Liver (tissue), 9 donors: ENCODE measurements around the gene MAP4K3. TPM values are rescaled to one million over a fixed set of nuclear protein-coding genes. Genes with fewer than 3 reads are reported as not detected.

Experiments used
- DNase-seq: peaks from one replicate; pipeline ENCODE4 v3.0.0-alpha.2; 2017; ENCODE audit warnings: low spot score
- H3K27ac ChIP-seq, 2 donors: one replicate each; pipeline ENCODE4 v1.7.0; 2013; ENCODE audit warnings: inconsistent platforms in 2 of 2, low read length in 2 of 2, control low read depth in 1 of 2, low read depth in 1 of 2, mild to moderate bottlenecking in 1 of 2
- H3K27me3 ChIP-seq, 4 donors: one replicate each; pipeline versions ENCODE4 v1.6.1 to v1.7.0; 2013; ENCODE audit warnings: low read length in 3 of 4, inconsistent platforms in 1 of 4, mild to moderate bottlenecking in 1 of 4, moderate library complexity in 1 of 4; ENCODE audit not compliant: control insufficient read depth in 4 of 4, insufficient read depth in 4 of 4
- H3K36me3 ChIP-seq, 4 donors: one replicate each; pipeline versions ENCODE4 v1.6.1 to v1.7.0; 2013; ENCODE audit warnings: low read length in 3 of 4, mild to moderate bottlenecking in 3 of 4, low read depth in 1 of 4, moderate library complexity in 1 of 4; ENCODE audit not compliant: control insufficient read depth in 4 of 4, insufficient read depth in 3 of 4
- H3K4me1 ChIP-seq, 4 donors: one replicate each; pipeline versions ENCODE4 v1.6.1 to v1.7.0; 2013; ENCODE audit warnings: low read length in 3 of 4, mild to moderate bottlenecking in 3 of 4, moderate library complexity in 1 of 4; ENCODE audit not compliant: control insufficient read depth in 4 of 4, insufficient read depth in 4 of 4
- H3K4me3 ChIP-seq, 3 donors: one replicate each; pipeline versions ENCODE4 v1.6.1 to v1.7.0; 2013; ENCODE audit warnings: low read length in 3 of 3, control low read depth in 1 of 3, low read depth in 1 of 3, mild to moderate bottlenecking in 1 of 3
- H3K9ac ChIP-seq, 2 donors: one replicate each; pipeline ENCODE4 v1.7.0; 2013; ENCODE audit warnings: low read length in 2 of 2, mild to moderate bottlenecking in 2 of 2, moderate library complexity in 2 of 2, control low read depth in 1 of 2, low read depth in 1 of 2
- H3K9me3 ChIP-seq, 4 donors: one replicate each; pipeline versions ENCODE4 v1.6.1 to v1.7.0; 2013; ENCODE audit warnings: low read length in 3 of 4; ENCODE audit not compliant: control insufficient read depth in 4 of 4
- EGR1 ChIP-seq, 2 donors: IDR thresholded peaks; 2 replicates each; pipeline ENCODE4 v1.6.1; 2016 to 2018; ENCODE audit warnings: antibody characterized with exemption in 2 of 2, low read depth in 2 of 2
- FOXA2 ChIP-seq: IDR thresholded peaks from 2 replicates; pipeline ENCODE4 v1.6.1; 2016; ENCODE audit warnings: antibody characterized with exemption
- GABPA ChIP-seq, 2 donors: IDR thresholded peaks in 1 of 2; conservative IDR thresholded peaks in 1 of 2; 2 replicates each; pipeline ENCODE4 v1.6.1; 2016; ENCODE audit warnings: antibody characterized with exemption in 2 of 2, mild to moderate bottlenecking in 1 of 2, moderate library complexity in 1 of 2
- HNF4A ChIP-seq, 2 donors: conservative IDR thresholded peaks; 2 replicates each; pipeline ENCODE4 v1.6.1; 2016; ENCODE audit warnings: antibody characterized with exemption in 2 of 2, mild to moderate bottlenecking in 2 of 2
- JUND ChIP-seq, 2 donors: IDR thresholded peaks; 2 replicates each; pipeline ENCODE4 v1.6.1; 2016; ENCODE audit warnings: antibody characterized with exemption in 2 of 2
- RAD21 ChIP-seq, 2 donors: IDR thresholded peaks; 2 replicates each; pipeline ENCODE4 v1.6.1; 2016; ENCODE audit warnings: antibody characterized with exemption in 2 of 2, mild to moderate bottlenecking in 2 of 2
- RXRA ChIP-seq, 2 donors: IDR thresholded peaks; 2 replicates each; pipeline ENCODE4 v1.6.1; 2017 to 2018; ENCODE audit warnings: antibody characterized with exemption in 2 of 2, mild to moderate bottlenecking in 1 of 2
- SP1 ChIP-seq: IDR thresholded peaks from 2 replicates; pipeline ENCODE4 v1.6.1; 2018; ENCODE audit warnings: antibody characterized with exemption, mild to moderate bottlenecking
- TAF1 ChIP-seq: conservative IDR thresholded peaks from 2 replicates; pipeline ENCODE4 v1.6.1; 2016; ENCODE audit warnings: antibody characterized with exemption, mild to moderate bottlenecking
- YY1 ChIP-seq: IDR thresholded peaks from 2 replicates; pipeline ENCODE4 v1.6.1; 2016; ENCODE audit warnings: antibody characterized with exemption, mild to moderate bottlenecking
- WGBS: extraction: QIAGEN DNeasy Blood & Tissue Kit; methylation state at CpG from one replicate; pipeline ENCODE4 v1.1.7; 2013; 5-methylcytosine and 5-hydroxymethylcytosine counted together
- polyA plus RNA-seq, 2 donors: library from polyadenylated mRNA; stranded (reverse) in 1 of 2; unstranded in 1 of 2; fragments of 200-250 nt in 1 of 2; fragments of >200 nt in 1 of 2; fragmentation: Nextera tagmentation in 1 of 2; extraction: Ambion mirVana in 1 of 2; gene quantifications; one replicate each; pipeline versions ENCODE4 v1.2.1 to v1.2.3, GENCODE V29; 2013 to 2015
- total RNA-seq, 2 donors: library from RNA; depleted of rRNA; stranded (reverse); fragments of >200 nt; gene quantifications; one replicate each; pipeline ENCODE4 v1.2.3, GENCODE V29; 2014
- TF ChIP-seq, protein P1 (sequence below): IDR thresholded peaks from 2 replicates; pipeline ENCODE4 v1.6.1; 2016; ENCODE audit warnings: antibody characterized with exemption
- TF ChIP-seq, protein P2 (sequence below): IDR thresholded peaks from 2 replicates; pipeline ENCODE4 v1.6.1; 2016; ENCODE audit warnings: antibody characterized with exemption
- TF ChIP-seq, protein P3 (sequence below): fragments of 150-350 bp; IDR thresholded peaks from 2 replicates; pipeline ENCODE4 v1.5.1; 2017; ENCODE audit warnings: improper control_type of control experiment, low read depth, low read length; ENCODE audit not compliant: missing input control
- TF ChIP-seq, protein P4 (sequence below): IDR thresholded peaks from 2 replicates; pipeline ENCODE4 v1.6.1; 2016; ENCODE audit warnings: antibody characterized with exemption, mild to moderate bottlenecking
- TF ChIP-seq, protein P5 (sequence below): IDR thresholded peaks from 2 replicates; pipeline ENCODE4 v1.6.1; 2016; ENCODE audit warnings: antibody characterized with exemption
- donor health status: healthy.
- donor health status: healthy.
- donor health status: healthy.
- donor health status: healthy.
- donor health status: healthy.

MAP4K3 gene
- total and polyA plus RNA-seq, 4 donors: 6.2 to 23.8 (median 10.9) TPM

DNA sequence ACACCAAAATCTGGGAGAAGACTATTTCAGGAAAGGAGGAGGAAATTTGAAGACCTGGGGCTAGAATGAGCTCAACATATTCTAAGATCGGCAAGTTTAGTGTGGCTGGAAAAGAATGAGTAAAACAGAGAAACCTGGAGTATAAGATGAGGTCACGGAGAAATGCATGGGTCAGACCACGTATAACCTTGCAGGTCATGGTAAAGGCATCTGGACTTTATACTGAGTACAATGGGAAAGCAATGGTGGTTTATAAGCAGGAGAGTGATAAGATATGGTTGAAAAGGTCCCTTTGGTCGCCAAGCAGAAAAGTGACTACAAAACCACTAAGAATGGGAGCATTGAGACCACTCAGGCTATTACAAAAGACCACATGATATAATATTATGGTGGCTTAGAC, 102.1 kb downstream of the MAP4K3 start:
- Histone ChIP-seq H3K9me3 (no peaks in the 10 kb centered on the region), H3K36me3 (peaks cover 0 to 8% (median 2%) of the 10 kb centered on the region in 4 donors), H3K9ac (no peak overlapping the region), H3K27me3 (no peaks in the 10 kb centered on the region), H3K27ac (no peak overlapping the region), H3K4me1 (no peaks in the 10 kb centered on the region), H3K4me3 (no peak overlapping the region)
- no peak for DNase-seq
- WGBS: 98% methylated on average over 4 of the region's 4 CpGs
- no peak for TF ChIP-seq YY1
- TF ChIP-seq, protein P1, sequence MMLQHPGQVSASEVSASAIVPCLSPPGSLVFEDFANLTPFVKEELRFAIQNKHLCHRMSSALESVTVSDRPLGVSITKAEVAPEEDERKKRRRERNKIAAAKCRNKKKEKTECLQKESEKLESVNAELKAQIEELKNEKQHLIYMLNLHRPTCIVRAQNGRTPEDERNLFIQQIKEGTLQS: no peak
- TF ChIP-seq, protein P2, sequence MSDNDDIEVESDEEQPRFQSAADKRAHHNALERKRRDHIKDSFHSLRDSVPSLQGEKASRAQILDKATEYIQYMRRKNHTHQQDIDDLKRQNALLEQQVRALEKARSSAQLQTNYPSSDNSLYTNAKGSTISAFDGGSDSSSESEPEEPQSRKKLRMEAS: no peak
- no peak for TF ChIP-seq GABPA (IDR thresholded peaks at IDR 0.05 in 1 of 2, conservative IDR thresholded peaks at IDR 0.05 in 1 of 2)

DNA sequence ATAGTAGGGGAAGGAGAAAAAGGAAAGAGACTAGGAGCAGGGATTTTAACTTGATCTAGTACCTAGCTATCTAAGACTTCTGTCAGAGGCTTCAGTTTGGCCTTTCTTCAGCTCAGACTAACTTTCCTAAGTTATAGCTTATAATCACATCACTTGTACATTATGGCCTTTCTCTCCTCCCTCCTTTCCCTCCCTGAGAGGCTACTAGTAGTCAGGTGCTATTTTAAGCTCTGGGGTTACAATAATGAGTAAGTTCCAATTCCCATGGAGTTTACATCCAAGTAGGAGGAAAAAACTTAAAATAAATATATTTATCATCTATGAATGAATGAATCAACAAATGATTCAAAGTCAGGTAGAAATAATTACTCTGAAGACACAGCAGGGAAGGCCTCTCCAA, 102.6 kb downstream of the MAP4K3 start:
- Histone ChIP-seq H3K9ac (no peak overlapping the region), H3K27ac (no peak overlapping the region), H3K4me1 (no peaks in the 10 kb centered on the region), H3K27me3 (no peaks in the 10 kb centered on the region), H3K9me3 (no peaks in the 10 kb centered on the region), H3K36me3 (peaks cover 0 to 9% (median 2%) of the 10 kb centered on the region in 4 donors), H3K4me3 (no peak overlapping the region)
- DNase-seq: no peak
- TF ChIP-seq, protein P2: no peak
- no peak for TF ChIP-seq GABPA (IDR thresholded peaks at IDR 0.05 in 1 of 2, conservative IDR thresholded peaks at IDR 0.05 in 1 of 2)
- no peak for TF ChIP-seq FOXA2
- no peak for TF ChIP-seq TAF1
- TF ChIP-seq SP1: no peak
- TF ChIP-seq, protein P3, sequence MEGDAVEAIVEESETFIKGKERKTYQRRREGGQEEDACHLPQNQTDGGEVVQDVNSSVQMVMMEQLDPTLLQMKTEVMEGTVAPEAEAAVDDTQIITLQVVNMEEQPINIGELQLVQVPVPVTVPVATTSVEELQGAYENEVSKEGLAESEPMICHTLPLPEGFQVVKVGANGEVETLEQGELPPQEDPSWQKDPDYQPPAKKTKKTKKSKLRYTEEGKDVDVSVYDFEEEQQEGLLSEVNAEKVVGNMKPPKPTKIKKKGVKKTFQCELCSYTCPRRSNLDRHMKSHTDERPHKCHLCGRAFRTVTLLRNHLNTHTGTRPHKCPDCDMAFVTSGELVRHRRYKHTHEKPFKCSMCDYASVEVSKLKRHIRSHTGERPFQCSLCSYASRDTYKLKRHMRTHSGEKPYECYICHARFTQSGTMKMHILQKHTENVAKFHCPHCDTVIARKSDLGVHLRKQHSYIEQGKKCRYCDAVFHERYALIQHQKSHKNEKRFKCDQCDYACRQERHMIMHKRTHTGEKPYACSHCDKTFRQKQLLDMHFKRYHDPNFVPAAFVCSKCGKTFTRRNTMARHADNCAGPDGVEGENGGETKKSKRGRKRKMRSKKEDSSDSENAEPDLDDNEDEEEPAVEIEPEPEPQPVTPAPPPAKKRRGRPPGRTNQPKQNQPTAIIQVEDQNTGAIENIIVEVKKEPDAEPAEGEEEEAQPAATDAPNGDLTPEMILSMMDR: no peak
- TF ChIP-seq, protein P4, sequence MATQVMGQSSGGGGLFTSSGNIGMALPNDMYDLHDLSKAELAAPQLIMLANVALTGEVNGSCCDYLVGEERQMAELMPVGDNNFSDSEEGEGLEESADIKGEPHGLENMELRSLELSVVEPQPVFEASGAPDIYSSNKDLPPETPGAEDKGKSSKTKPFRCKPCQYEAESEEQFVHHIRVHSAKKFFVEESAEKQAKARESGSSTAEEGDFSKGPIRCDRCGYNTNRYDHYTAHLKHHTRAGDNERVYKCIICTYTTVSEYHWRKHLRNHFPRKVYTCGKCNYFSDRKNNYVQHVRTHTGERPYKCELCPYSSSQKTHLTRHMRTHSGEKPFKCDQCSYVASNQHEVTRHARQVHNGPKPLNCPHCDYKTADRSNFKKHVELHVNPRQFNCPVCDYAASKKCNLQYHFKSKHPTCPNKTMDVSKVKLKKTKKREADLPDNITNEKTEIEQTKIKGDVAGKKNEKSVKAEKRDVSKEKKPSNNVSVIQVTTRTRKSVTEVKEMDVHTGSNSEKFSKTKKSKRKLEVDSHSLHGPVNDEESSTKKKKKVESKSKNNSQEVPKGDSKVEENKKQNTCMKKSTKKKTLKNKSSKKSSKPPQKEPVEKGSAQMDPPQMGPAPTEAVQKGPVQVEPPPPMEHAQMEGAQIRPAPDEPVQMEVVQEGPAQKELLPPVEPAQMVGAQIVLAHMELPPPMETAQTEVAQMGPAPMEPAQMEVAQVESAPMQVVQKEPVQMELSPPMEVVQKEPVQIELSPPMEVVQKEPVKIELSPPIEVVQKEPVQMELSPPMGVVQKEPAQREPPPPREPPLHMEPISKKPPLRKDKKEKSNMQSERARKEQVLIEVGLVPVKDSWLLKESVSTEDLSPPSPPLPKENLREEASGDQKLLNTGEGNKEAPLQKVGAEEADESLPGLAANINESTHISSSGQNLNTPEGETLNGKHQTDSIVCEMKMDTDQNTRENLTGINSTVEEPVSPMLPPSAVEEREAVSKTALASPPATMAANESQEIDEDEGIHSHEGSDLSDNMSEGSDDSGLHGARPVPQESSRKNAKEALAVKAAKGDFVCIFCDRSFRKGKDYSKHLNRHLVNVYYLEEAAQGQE: no peak
- no peak for TF ChIP-seq JUND (IDR thresholded peaks at IDR 0.05)
- no peak for TF ChIP-seq RAD21 (IDR thresholded peaks at IDR 0.05)
- TF ChIP-seq EGR1 (IDR thresholded peaks at IDR 0.05; ENCODE audit: low read depth in 2 of 2): no peak
- TF ChIP-seq, protein P5, sequence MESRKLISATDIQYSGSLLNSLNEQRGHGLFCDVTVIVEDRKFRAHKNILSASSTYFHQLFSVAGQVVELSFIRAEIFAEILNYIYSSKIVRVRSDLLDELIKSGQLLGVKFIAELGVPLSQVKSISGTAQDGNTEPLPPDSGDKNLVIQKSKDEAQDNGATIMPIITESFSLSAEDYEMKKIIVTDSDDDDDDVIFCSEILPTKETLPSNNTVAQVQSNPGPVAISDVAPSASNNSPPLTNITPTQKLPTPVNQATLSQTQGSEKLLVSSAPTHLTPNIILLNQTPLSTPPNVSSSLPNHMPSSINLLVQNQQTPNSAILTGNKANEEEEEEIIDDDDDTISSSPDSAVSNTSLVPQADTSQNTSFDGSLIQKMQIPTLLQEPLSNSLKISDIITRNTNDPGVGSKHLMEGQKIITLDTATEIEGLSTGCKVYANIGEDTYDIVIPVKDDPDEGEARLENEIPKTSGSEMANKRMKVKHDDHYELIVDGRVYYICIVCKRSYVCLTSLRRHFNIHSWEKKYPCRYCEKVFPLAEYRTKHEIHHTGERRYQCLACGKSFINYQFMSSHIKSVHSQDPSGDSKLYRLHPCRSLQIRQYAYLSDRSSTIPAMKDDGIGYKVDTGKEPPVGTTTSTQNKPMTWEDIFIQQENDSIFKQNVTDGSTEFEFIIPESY: no peak
- TF ChIP-seq, protein P1: no peak
- no peak for TF ChIP-seq HNF4A (conservative IDR thresholded peaks at IDR 0.05)
- TF ChIP-seq RXRA (IDR thresholded peaks at IDR 0.05): no peak
